BLaER1 treated with 17β-estradiol and CSF1 and Interleukin-3, amounts not matched to agents 10 nM and 100 nM (cell line): ENCODE results near the gene MS4A12.
"Not testable (repeated sequence)": the region's sequence is repeated elsewhere in the genome, so short reads cannot be mapped to it uniquely, and the experiment has no call there.

Experiments
- H3K27ac ChIP-seq, 11 experiments: shearing (Covaris generic); formaldehyde crosslinking; 2 replicates each; pipeline ENCODE4 v1.8.1; 2022
- H3K27me3 ChIP-seq, 11 experiments: shearing (Covaris generic); formaldehyde crosslinking; 2 replicates each; pipeline ENCODE4 v1.8.1; 2022
- H3K36me3 ChIP-seq, 11 experiments: shearing (Covaris generic); formaldehyde crosslinking; 2 replicates each; pipeline ENCODE4 v1.8.1; 2022
- H3K4me1 ChIP-seq, 10 experiments: shearing (Covaris generic); formaldehyde crosslinking; 2 replicates each; pipeline ENCODE4 v1.8.1; 2022
- H3K4me2 ChIP-seq, 11 experiments: shearing (Covaris generic); formaldehyde crosslinking; 2 replicates each; pipeline ENCODE4 v1.8.1; 2022
- H3K4me3 ChIP-seq, 10 experiments: shearing (Covaris generic); formaldehyde crosslinking; 2 replicates each; pipeline ENCODE4 v1.8.1; 2022
- H3K9ac ChIP-seq, 11 experiments: shearing (Covaris generic); formaldehyde crosslinking; 2 replicates each; pipeline ENCODE4 v1.8.1; 2022
- H3K9me3 ChIP-seq, 11 experiments: shearing (Covaris generic); formaldehyde crosslinking; replicated peaks in 1 of 11; 2 replicates each; pipeline ENCODE4 v1.8.1; 2022
- H4K20me1 ChIP-seq, 11 experiments: shearing (Covaris generic); formaldehyde crosslinking; 2 replicates each; pipeline ENCODE4 v1.8.1; 2022
- Cebpa-rat ChIP-seq, 11 experiments: shearing (Covaris generic); IDR thresholded peaks; 2 replicates each; pipeline ENCODE4 v1.8.1; 2022

Gene MS4A12, protein sequence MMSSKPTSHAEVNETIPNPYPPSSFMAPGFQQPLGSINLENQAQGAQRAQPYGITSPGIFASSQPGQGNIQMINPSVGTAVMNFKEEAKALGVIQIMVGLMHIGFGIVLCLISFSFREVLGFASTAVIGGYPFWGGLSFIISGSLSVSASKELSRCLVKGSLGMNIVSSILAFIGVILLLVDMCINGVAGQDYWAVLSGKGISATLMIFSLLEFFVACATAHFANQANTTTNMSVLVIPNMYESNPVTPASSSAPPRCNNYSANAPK

DNA sequence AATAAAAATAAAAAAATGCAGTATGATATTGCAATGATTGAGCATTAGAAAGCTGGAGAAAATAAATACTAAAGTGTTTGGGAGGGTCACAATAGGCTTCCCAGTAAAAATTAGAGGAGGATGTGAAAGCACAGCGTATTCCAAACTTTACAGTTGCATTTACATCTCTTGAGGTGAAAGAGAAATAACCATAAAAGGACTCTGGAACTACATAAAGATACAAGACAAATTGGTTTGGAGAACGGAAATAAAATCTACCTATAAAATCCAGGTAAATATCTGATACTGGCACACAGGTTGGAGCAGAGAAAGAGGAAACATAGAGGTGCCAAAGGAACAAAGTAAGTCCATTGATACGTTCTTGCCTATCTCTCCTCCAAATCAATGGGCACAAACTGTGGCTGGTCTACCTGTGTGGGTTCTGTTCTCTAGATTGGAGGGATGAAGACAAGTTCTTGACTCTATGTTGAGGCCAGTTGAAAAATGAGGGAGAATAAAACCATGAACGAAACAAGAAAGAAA lies at the start of gene MS4A12:
TSS of gene MS4A12 (plus strand) at position 291 of the 522 bp plus-strand sequence. CDS start 4,541 bp downstream, outside the sequence.
- Histone ChIP-seq H3K4me1 (peaks cover 0 to 8% (median 4%) of the 10 kb centered on the region in 10 experiments; a peak in 16 of 20 replicates), H3K36me3 (no peaks in the 10 kb centered on the region), H3K9me3 (peaks cover 9 to 44% (median 23%) of the 10 kb centered on the region in 11 experiments; a peak in 20 of 22 replicates), H3K4me3 (no peak within 1 kb of the TSS), H3K4me2 (no peak within 1 kb of the TSS), H3K9ac (no peak within 1 kb of the TSS), H4K20me1 (no peaks in the 10 kb centered on the region), H3K27me3 (no peaks in the 10 kb centered on the region), H3K27ac (no peak within 1 kb of the TSS)
- no peak for TF ChIP-seq Cebpa-rat (IDR thresholded peaks at IDR 0.05)

DNA sequence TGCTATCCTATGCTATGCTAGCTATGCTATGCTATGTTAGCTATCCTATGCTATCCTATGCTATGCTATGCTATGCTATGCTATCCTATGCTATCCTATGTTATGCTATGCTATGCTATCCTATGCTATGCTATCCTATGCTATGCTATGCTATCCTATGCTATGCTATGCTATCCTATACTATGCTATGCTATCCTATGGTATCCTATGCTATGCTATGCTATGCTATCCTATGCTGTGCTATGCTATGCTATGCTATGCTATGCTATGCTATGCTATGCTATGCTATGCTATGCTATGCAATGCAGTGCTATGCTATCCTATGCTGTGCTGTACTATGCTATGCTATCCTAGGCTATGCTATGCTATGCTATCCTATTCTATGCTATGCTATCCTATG lies 45.5 kb upstream of the MS4A12 start:
- Histone ChIP-seq H3K4me3 (0 out of 20 replicates have a peak overlapping the region, but pooled peaks of 1 of the 10 experiments have one; percentile 40), H3K4me2 (peak overlapping the region; percentile 76 to 94 (median 82); a peak in 17 of 22 replicates), H3K9ac (no peak overlapping the region; a peak in 2 of 22 replicates)

DNA sequence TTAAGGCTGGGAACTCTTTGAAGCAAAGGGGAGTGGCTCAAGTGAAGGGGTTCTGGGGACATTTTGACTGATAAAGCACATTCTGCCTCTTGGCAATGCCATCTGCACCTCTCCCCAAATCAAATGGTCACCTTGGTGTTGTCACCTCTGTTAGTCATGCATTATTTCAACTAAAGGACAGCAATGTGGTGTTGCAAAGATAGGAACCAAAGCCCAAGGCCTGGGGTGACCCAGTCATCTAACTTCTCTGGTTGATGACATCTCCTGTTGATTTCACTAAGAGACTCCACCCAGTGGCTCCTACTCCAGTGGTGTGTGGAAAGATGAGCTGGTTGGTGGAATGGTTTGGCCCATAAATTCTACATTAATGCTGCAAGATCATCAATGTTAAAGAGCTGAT lies 44.7 kb upstream of the MS4A12 start:
- no peaks in the 10 kb centered on the region for H3K27me3 ChIP-seq
- H3K27ac ChIP-seq = no peak overlapping the region
- H4K20me1 ChIP-seq = no peaks in the 10 kb centered on the region
- H3K9ac ChIP-seq = no peak overlapping the region
- H3K4me1 ChIP-seq = peaks cover 13 to 19% (median 17%) of the 10 kb centered on the region in 10 experiments
- no peak overlapping the region for H3K4me3 ChIP-seq
- H3K9me3 ChIP-seq = peaks cover 11 to 22% (median 15%) of the 10 kb centered on the region in 11 experiments
- no peaks in the 10 kb centered on the region for H3K36me3 ChIP-seq
- no peak overlapping the region for H3K4me2 ChIP-seq
- no peak for TF ChIP-seq Cebpa-rat (IDR thresholded peaks at IDR 0.05)

More for the DNA sequence above, 45.5 kb upstream of the MS4A12 start:
- Histone ChIP-seq H3K4me1 (peaks cover 13 to 19% (median 17%) of the 10 kb centered on the region in 10 experiments), H3K36me3 (no peaks in the 10 kb centered on the region), H4K20me1 (no peaks in the 10 kb centered on the region), H3K27me3 (no peaks in the 10 kb centered on the region), H3K27ac (peak overlapping the region in 2 of 11 experiments; percentile 40 to 68; a peak in 3 of 22 replicates), H3K9me3 (peaks cover 11 to 18% (median 15%) of the 10 kb centered on the region in 11 experiments)
- no peak for TF ChIP-seq Cebpa-rat (IDR thresholded peaks at IDR 0.05)

DNA sequence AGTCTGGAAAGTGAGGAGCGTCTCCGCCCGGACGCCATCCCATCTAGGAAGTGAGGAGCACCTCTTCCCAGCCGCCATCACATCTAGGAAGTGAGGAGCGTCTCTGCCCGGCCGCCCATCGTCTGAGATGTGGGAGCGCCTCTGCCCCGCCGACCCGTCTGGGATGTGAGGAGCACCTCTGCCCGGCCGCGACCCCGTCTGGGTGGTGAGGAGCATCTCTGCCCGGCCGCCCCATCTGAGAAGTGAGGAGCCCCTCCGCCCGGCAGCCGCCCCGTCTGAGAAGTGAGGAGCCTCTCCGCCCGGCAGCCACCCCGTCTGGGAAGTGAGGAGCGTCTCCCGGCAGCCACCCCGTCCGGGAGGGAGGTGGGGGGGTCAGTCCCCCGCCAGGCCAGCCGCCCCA lies 41.4 kb upstream of the MS4A12 start:
- H3K36me3 ChIP-seq, H3K4me2 ChIP-seq, H3K27me3 ChIP-seq, H3K9ac ChIP-seq, H4K20me1 ChIP-seq, H3K27ac ChIP-seq, H3K4me3 ChIP-seq: not testable (repeated sequence)
- Histone ChIP-seq H3K9me3 (peaks cover 11 to 22% (median 15%) of the 10 kb centered on the region in 11 experiments), H3K4me1 (peaks cover 9 to 39% (median 29%) of the 10 kb centered on the region in 10 experiments)

DNA sequence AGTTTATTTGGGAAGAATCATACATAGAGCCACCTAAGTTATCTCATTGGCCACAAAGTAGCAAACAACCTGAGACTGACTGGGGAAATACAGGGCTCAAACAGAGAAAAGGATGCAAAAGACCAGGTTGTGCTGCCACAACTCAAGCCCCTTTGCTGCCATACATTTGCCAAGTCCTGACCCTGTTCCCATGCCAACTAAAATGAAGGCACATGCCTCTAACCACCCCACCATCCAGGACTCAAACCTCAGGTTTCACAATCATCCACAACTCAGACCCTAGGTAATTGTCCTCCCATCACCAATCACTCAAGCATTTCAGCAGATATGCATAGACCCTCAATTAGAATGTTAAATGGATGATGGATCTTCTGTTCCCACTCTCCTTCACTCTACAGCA lies 38.4 kb upstream of the MS4A12 start:
- Histone ChIP-seq H3K36me3 (no peaks in the 10 kb centered on the region), H4K20me1 (no peaks in the 10 kb centered on the region), H3K27me3 (no peaks in the 10 kb centered on the region), H3K4me1 (peaks cover 13 to 51% (median 40%) of the 10 kb centered on the region in 10 experiments), H3K9ac (no peak overlapping the region), H3K9me3 (peaks cover 11 to 22% (median 15%) of the 10 kb centered on the region in 11 experiments), H3K27ac (no peak overlapping the region), H3K4me3 (no peak overlapping the region), H3K4me2 (peak overlapping the region in 6 of 11 experiments; percentile 7 to 85 (median 72); a peak in 11 of 22 replicates)
- TF ChIP-seq Cebpa-rat (IDR thresholded peaks at IDR 0.05) = no peak

DNA sequence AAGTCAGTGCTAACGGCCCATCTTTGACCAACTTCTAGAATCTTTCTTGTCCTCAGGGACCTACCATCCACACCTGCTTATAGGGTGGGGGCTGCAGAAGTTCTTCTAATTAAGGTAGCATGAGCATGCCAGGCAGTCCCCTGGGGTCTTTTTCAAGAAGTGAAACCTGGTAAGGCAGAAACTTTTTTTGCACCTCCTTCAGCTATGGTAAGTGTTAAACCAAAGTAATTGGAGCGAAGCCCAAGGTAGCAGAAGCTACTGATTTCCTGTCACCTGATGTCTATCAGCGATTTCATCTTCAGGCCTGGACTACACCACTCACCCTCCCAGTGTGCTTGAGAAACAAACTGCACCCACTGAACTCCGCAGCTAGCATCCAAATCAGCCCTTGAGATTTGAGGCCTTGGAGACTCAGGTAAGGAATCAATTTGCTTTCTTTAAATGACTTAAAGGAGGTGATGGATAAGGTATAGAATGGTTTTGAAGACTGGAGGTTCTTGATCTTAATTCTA lies 37.0 kb upstream of the MS4A12 start, which contains the start of gene MS4A1:
TSS of gene MS4A1 (plus strand) at position 317 of the 512 bp plus-strand sequence. CDS start 6,528 bp downstream, outside the sequence.
- Histone ChIP-seq H3K27ac (peak within 1 kb of the TSS in 3 of 11 experiments; percentile 6 to 48 (median 32); a peak in 3 of 22 replicates), H3K4me2 (peak within 1 kb of the TSS; percentile 12 to 85 (median 70); a peak in 21 of 22 replicates), H3K4me3 (no peak within 1 kb of the TSS), H3K27me3 (no peaks in the 10 kb centered on the region), H3K4me1 (peaks cover 18 to 51% (median 40%) of the 10 kb centered on the region in 10 experiments), H3K36me3 (no peaks in the 10 kb centered on the region), H3K9me3 (peaks cover 6 to 14% (median 8%) of the 10 kb centered on the region in 11 experiments), H3K9ac (no peak within 1 kb of the TSS), H4K20me1 (no peaks in the 10 kb centered on the region)
- no peak for TF ChIP-seq Cebpa-rat (IDR thresholded peaks at IDR 0.05)

DNA sequence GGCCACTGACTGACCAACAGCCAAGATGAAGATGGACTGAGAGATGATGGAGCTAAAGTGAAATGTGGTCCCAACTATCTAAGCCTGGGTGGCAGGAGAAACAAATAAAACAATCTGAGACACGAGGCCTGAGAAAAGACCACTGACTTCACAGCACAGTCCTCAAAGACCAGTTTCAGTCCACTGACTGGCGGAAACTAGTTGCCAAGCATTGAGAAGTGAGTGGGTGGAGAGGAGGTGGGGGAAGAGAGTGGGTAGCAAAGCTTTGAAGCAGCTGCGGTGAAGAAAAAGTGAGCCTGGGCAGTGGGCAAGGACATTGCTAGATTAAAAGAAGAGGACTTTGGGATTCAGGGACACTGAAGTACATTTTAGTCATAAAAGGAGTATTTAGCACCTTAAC lies 35.0 kb upstream of the MS4A12 start:
- Histone ChIP-seq H3K4me3 (peak overlapping the region in 1 of 10 experiments; percentile 3; a peak in 1 of 20 replicates), H3K36me3 (no peaks in the 10 kb centered on the region; a peak in 3 of 22 replicates), H3K4me2 (peak overlapping the region; percentile 51 to 85 (median 70)), H3K9ac (peak overlapping the region in 2 of 11 experiments; percentile 12 to 29; a peak in 2 of 22 replicates), H4K20me1 (no peaks in the 10 kb centered on the region), H3K27ac (peak overlapping the region in 4 of 11 experiments; percentile 18 to 48 (median 36); a peak in 4 of 22 replicates), H3K9me3 (peaks cover 0 to 13% (median 0%) of the 10 kb centered on the region in 11 experiments; a peak in 5 of 22 replicates), H3K27me3 (no peaks in the 10 kb centered on the region), H3K4me1 (peaks cover 18 to 51% (median 40%) of the 10 kb centered on the region in 10 experiments)
- TF ChIP-seq Cebpa-rat (IDR thresholded peaks at IDR 0.05) = no peak

DNA sequence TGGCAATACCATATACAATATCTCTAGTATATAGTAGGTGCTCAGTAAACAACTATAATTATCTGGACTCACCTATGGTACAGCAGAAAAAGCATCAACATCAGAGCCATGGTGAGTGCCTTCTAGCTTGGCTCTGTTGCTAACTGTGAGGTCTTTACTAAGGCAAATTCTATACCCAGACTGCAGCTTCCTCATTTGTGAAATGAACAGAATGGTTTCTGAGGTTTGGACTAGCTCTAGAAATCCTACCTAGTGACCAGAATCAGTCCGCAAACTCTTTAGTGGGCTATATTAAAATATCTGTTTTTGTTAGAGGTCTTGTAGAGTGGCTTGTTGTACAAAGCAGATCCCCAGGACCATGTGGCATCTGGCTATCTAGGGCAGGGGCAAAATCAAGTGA lies 33.2 kb upstream of the MS4A12 start:
- H3K9me3 ChIP-seq = peaks cover 0 to 18% (median 6%) of the 10 kb centered on the region in 11 experiments; a peak in 6 of 22 replicates
- H3K4me3 ChIP-seq = no peak overlapping the region
- H3K27me3 ChIP-seq = no peaks in the 10 kb centered on the region
- no peak overlapping the region; a peak in 1 of 22 replicates for H3K4me2 ChIP-seq
- peaks cover 0 to 7% (median 0%) of the 10 kb centered on the region in 11 experiments; a peak in 3 of 22 replicates for H3K36me3 ChIP-seq
- H3K27ac ChIP-seq = no peak overlapping the region
- H4K20me1 ChIP-seq = no peaks in the 10 kb centered on the region
- TF ChIP-seq Cebpa-rat (IDR thresholded peaks at IDR 0.05) = no peak
- peaks cover 34 to 52% (median 41%) of the 10 kb centered on the region in 10 experiments for H3K4me1 ChIP-seq
- H3K9ac ChIP-seq = no peak overlapping the region

DNA sequence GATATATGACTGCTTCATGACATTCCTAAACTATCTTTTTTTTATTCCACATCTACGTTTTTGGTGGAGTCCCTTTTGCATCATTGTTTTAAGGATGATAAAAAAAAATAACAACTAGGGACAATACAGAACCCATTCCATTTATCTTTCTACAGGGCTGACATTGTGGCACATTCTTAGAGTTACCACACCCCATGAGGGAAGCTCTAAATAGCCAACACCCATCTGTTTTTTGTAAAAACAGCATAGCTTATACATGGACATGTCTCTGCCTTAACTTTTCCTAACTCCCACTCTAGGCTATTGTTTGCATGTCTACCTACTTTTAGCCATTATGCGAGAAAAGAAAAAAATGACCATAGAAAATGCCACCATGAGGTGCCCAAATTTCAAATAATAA lies 23.7 kb upstream of the MS4A12 start:
- Histone ChIP-seq H3K4me2 (peak overlapping the region in 3 of 11 experiments; percentile 21 to 64 (median 55); a peak in 5 of 22 replicates), H4K20me1 (no peaks in the 10 kb centered on the region), H3K27ac (peak overlapping the region in 2 of 11 experiments; percentile 30 to 47; a peak in 3 of 22 replicates), H3K4me3 (no peak overlapping the region), H3K36me3 (no peaks in the 10 kb centered on the region; a peak in 1 of 22 replicates), H3K27me3 (no peaks in the 10 kb centered on the region), H3K9me3 (0 out of 22 replicates have a peak, but pooled peaks cover 0 to 4% (median 0%) of the 10 kb centered on the region in 11 experiments), H3K9ac (no peak overlapping the region), H3K4me1 (peaks cover 0 to 62% (median 5%) of the 10 kb centered on the region in 10 experiments; a peak in 14 of 20 replicates)
- TF ChIP-seq Cebpa-rat (IDR thresholded peaks at IDR 0.05) = no peak
